ENCODE measurements around the gene RYR3. TPM values are rescaled to one million over a fixed set of nuclear protein-coding genes. Genes with fewer than 3 reads are reported as not detected.
A peak's percentile ranks its signal among the peaks of the same experiment; 100 is the strongest.

Gene RYR3
- total RNA-seq, 1 experiment from 2014 or later = not detected

DNA sequence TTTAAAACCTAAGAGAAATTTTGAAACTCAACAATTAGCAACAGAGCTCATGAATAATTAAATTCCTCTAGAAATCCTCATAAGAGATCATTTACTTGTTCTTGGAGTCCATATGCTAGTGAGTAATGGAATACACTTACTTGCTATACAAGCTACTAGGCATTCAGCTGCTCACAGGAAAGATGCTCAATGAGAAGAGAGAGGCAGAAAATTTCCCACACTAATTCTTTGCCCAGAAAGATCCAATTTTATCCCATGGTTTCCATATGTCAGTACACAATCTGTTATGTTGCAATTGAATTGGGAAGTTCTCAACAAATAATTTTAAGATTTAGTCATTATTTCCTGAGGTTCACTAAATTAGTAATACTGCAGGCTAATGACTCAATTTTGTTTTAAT lies 310.4 kb downstream of the RYR3 start:
- no peak overlapping the region for H3K27ac ChIP-seq (ENCODE audit: low read depth, low read length, poor library complexity, severe bottlenecking)
- H3K4me3 ChIP-seq (ENCODE audit: low read depth, low read length, poor library complexity, severe bottlenecking) = no peak overlapping the region
- intact Hi-C loops (cut with micrococcal nuclease; ENCODE audit: unreplicated experiment) = no loop called here
- peaks cover 30% of the 10 kb centered on the region for H3K27me3 ChIP-seq (replicated peaks; ENCODE audit: insufficient read depth, low read depth, low read length, poor library complexity)
- H3K36me3 ChIP-seq (ENCODE audit: insufficient read depth, low read length, poor library complexity, severe bottlenecking) = no peaks in the 10 kb centered on the region
- TF ChIP-seq EZH2 (IDR thresholded peaks at IDR 0.05; ENCODE audit: borderline replicate concordance, low read depth, low read length, poor library complexity, severe bottlenecking) = no peak
- TF ChIP-seq, protein P1, sequence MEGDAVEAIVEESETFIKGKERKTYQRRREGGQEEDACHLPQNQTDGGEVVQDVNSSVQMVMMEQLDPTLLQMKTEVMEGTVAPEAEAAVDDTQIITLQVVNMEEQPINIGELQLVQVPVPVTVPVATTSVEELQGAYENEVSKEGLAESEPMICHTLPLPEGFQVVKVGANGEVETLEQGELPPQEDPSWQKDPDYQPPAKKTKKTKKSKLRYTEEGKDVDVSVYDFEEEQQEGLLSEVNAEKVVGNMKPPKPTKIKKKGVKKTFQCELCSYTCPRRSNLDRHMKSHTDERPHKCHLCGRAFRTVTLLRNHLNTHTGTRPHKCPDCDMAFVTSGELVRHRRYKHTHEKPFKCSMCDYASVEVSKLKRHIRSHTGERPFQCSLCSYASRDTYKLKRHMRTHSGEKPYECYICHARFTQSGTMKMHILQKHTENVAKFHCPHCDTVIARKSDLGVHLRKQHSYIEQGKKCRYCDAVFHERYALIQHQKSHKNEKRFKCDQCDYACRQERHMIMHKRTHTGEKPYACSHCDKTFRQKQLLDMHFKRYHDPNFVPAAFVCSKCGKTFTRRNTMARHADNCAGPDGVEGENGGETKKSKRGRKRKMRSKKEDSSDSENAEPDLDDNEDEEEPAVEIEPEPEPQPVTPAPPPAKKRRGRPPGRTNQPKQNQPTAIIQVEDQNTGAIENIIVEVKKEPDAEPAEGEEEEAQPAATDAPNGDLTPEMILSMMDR (conservative IDR thresholded peaks at IDR 0.05; ENCODE audit: low read depth, low read length) = no peak
- DNase-seq (ENCODE audit: low spot score) = no peak
- BruUV-seq (replicated peaks) = no TSS peak
- CTCF ChIA-PET = no interaction called here
- POLR2A ChIA-PET (ENCODE audit: low non-redundant PET) = no interaction called here
- H3K4me1 ChIP-seq (ENCODE audit: insufficient read depth, low read length, poor library complexity, severe bottlenecking) = no peaks in the 10 kb centered on the region
- H3K9me3 ChIP-seq (ENCODE audit: low read depth, low read length, poor library complexity, severe bottlenecking) = no peaks in the 10 kb centered on the region

DNA sequence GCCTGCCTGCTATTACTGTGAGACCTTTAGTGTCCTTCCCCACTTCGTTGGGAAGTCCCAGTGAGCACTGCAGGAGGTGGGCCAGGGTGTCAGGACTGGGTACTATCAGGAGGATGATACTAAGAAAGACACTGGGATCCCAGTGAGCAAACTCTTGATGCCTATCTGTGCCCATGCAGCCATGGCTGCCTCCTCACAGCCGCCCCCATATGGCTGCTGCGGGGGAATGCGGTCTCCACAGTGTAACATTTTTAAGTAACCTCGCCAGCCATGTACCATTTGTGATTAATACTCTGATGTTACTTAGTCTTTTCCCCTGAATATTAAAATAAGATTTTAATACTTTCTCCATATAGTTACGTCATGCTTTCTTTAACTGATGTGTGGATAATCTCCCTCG lies 312.2 kb downstream of the RYR3 start:
- H3K27ac ChIP-seq (ENCODE audit: low read depth, low read length, poor library complexity, severe bottlenecking) = no peak overlapping the region
- intact Hi-C loops (cut with micrococcal nuclease; ENCODE audit: unreplicated experiment) = no loop called here
- DNase-seq (ENCODE audit: low spot score) = peak; percentile 10
- no TSS peak for BruUV-seq (replicated peaks)
- H3K27me3 ChIP-seq (replicated peaks; ENCODE audit: insufficient read depth, low read depth, low read length, poor library complexity) = peaks cover 25% of the 10 kb centered on the region
- ChIA-PET POLR2A (ENCODE audit: low non-redundant PET) (no interaction called here), CTCF (no interaction called here)
- no peaks in the 10 kb centered on the region for H3K36me3 ChIP-seq (ENCODE audit: insufficient read depth, low read length, poor library complexity, severe bottlenecking)
- no peaks in the 10 kb centered on the region for H3K9me3 ChIP-seq (ENCODE audit: low read depth, low read length, poor library complexity, severe bottlenecking)
- H3K4me3 ChIP-seq (ENCODE audit: low read depth, low read length, poor library complexity, severe bottlenecking) = no peak overlapping the region
- TF ChIP-seq EZH2 (IDR thresholded peaks at IDR 0.05; ENCODE audit: borderline replicate concordance, low read depth, low read length, poor library complexity, severe bottlenecking) = no peak
- TF ChIP-seq, protein P1 (conservative IDR thresholded peaks at IDR 0.05; ENCODE audit: low read depth, low read length) = peak; percentile 51
- no peaks in the 10 kb centered on the region for H3K4me1 ChIP-seq (ENCODE audit: insufficient read depth, low read length, poor library complexity, severe bottlenecking)

- intact Hi-C loops (cut with micrococcal nuclease; ENCODE audit: unreplicated experiment) = no loop called here
- POLR2A ChIA-PET (ENCODE audit: low non-redundant PET) = no interaction called here
- Histone ChIP-seq H3K27ac (ENCODE audit: low read depth, low read length, poor library complexity, severe bottlenecking) (no peak overlapping the region), H3K27me3 (replicated peaks; ENCODE audit: insufficient read depth, low read depth, low read length, poor library complexity) (peaks cover 20% of the 10 kb centered on the region), H3K9me3 (ENCODE audit: low read depth, low read length, poor library complexity, severe bottlenecking) (no peaks in the 10 kb centered on the region), H3K36me3 (ENCODE audit: insufficient read depth, low read length, poor library complexity, severe bottlenecking) (no peaks in the 10 kb centered on the region), H3K4me1 (ENCODE audit: insufficient read depth, low read length, poor library complexity, severe bottlenecking) (no peaks in the 10 kb centered on the region), H3K4me3 (ENCODE audit: low read depth, low read length, poor library complexity, severe bottlenecking) (no peak overlapping the region)
- DNase-seq (ENCODE audit: low spot score) = no peak
- CTCF ChIA-PET = no interaction called here
- TF ChIP-seq EZH2 (IDR thresholded peaks at IDR 0.05; ENCODE audit: borderline replicate concordance, low read depth, low read length, poor library complexity, severe bottlenecking) = no peak
- TF ChIP-seq, protein P1 (conservative IDR thresholded peaks at IDR 0.05; ENCODE audit: low read depth, low read length) = no peak
- no TSS peak for BruUV-seq (replicated peaks)
Observed at GRCh38 chr15:33624439-33624838, 313.7 kb downstream of the RYR3 start.

All from A673 (cell line).